ENCODE results near the gene SENP5. TPM values are rescaled to one million over a fixed set of nuclear protein-coding genes. Genes with fewer than 3 reads are reported as not detected.

Gene SENP5
- polyA plus RNA-seq, 2 donors, result 5.7 to 8.4 TPM

- Histone ChIP-seq H3K36me3 (ENCODE audit: control insufficient read depth in 2 of 2, insufficient read depth in 2 of 2, low read length in 1 of 2) (no peaks in the 10 kb centered on the region), H3K27ac (ENCODE audit: low read depth in 2 of 2, low read length in 1 of 2) (no peak overlapping the region), H3K27me3 (ENCODE audit: control insufficient read depth in 1 of 2, insufficient read depth in 2 of 2, low read length in 2 of 2) (no peaks in the 10 kb centered on the region), H3K4me3 (ENCODE audit: low read depth in 1 of 2, low read length in 2 of 2) (no peak overlapping the region), H3K4me1 (ENCODE audit: control insufficient read depth in 2 of 2, insufficient read depth in 2 of 2, low read length in 1 of 2) (no peaks in the 10 kb centered on the region), H3K9me3 (ENCODE audit: control insufficient read depth in 2 of 2, insufficient read depth in 1 of 2, low read depth in 1 of 2, low read length in 1 of 2) (no peaks in the 10 kb centered on the region)
- 86 to 90% methylated on average over 2 of the region's 2 CpGs for WGBS, 2 donors
Measured at GRCh38 chr3:196875258-196875657, 7.5 kb downstream of the SENP5 start.

GRCh38 chr3:196883361-196883760 lies 15.6 kb downstream of the SENP5 start:
- Histone ChIP-seq H3K36me3 (ENCODE audit: control insufficient read depth in 2 of 2, insufficient read depth in 2 of 2, low read length in 1 of 2) (peaks cover 4 to 6% of the 10 kb centered on the region in 2 donors), H3K4me3 (ENCODE audit: low read depth in 1 of 2, low read length in 2 of 2) (no peak overlapping the region), H3K27me3 (ENCODE audit: control insufficient read depth in 1 of 2, insufficient read depth in 2 of 2, low read length in 2 of 2) (no peaks in the 10 kb centered on the region), H3K9me3 (ENCODE audit: control insufficient read depth in 2 of 2, insufficient read depth in 1 of 2, low read depth in 1 of 2, low read length in 1 of 2) (no peaks in the 10 kb centered on the region), H3K4me1 (ENCODE audit: control insufficient read depth in 2 of 2, insufficient read depth in 2 of 2, low read length in 1 of 2) (no peaks in the 10 kb centered on the region), H3K27ac (ENCODE audit: low read depth in 2 of 2, low read length in 1 of 2) (no peak overlapping the region)
- WGBS, 2 donors, result 75 to 85% methylated on average over 4 of the region's 4 CpGs

GRCh38 chr3:196886144-196886543 lies 18.4 kb downstream of the SENP5 start:
- Histone ChIP-seq H3K36me3 (ENCODE audit: control insufficient read depth in 2 of 2, insufficient read depth in 2 of 2, low read length in 1 of 2) (peaks cover 4 to 6% of the 10 kb centered on the region in 2 donors), H3K9me3 (ENCODE audit: control insufficient read depth in 2 of 2, insufficient read depth in 1 of 2, low read depth in 1 of 2, low read length in 1 of 2) (no peaks in the 10 kb centered on the region)
- WGBS, 2 donors, result 52 to 61% methylated on average over 4 of the region's 4 CpGs

GRCh38 chr3:196889844-196890708 lies 22.4 kb downstream of the SENP5 start:
- Histone ChIP-seq H3K9me3 (ENCODE audit: control insufficient read depth in 2 of 2, insufficient read depth in 1 of 2, low read depth in 1 of 2, low read length in 1 of 2) (no peaks in the 10 kb centered on the region), H3K4me1 (ENCODE audit: control insufficient read depth in 2 of 2, insufficient read depth in 2 of 2, low read length in 1 of 2) (no peaks in the 10 kb centered on the region)

More at GRCh38 chr3:196886144-196886543, 18.4 kb downstream of the SENP5 start:
- H3K4me1 ChIP-seq (ENCODE audit: control insufficient read depth in 2 of 2, insufficient read depth in 2 of 2, low read length in 1 of 2), result no peaks in the 10 kb centered on the region
- H3K27me3 ChIP-seq (ENCODE audit: control insufficient read depth in 1 of 2, insufficient read depth in 2 of 2, low read length in 2 of 2), result no peaks in the 10 kb centered on the region
- H3K27ac ChIP-seq (ENCODE audit: low read depth in 2 of 2, low read length in 1 of 2), result no peak overlapping the region
- H3K4me3 ChIP-seq (ENCODE audit: low read depth in 1 of 2, low read length in 2 of 2), result no peak overlapping the region

GRCh38 chr3:196894557-196895295 lies 27.0 kb downstream of the SENP5 start:
- H3K27me3 ChIP-seq (ENCODE audit: control insufficient read depth in 1 of 2, insufficient read depth in 2 of 2, low read length in 2 of 2), result no peaks in the 10 kb centered on the region
- H3K9me3 ChIP-seq (ENCODE audit: control insufficient read depth in 2 of 2, insufficient read depth in 1 of 2, low read depth in 1 of 2, low read length in 1 of 2), result no peaks in the 10 kb centered on the region
- WGBS, 2 donors, result 94 to 96% methylated on average over 13 of the region's 13 CpGs
- H3K4me1 ChIP-seq (ENCODE audit: control insufficient read depth in 2 of 2, insufficient read depth in 2 of 2, low read length in 1 of 2), result no peaks in the 10 kb centered on the region
- no peak overlapping the region for H3K27ac ChIP-seq (ENCODE audit: low read depth in 2 of 2, low read length in 1 of 2)
- no peak overlapping the region for H3K4me3 ChIP-seq (ENCODE audit: low read depth in 1 of 2, low read length in 2 of 2)
- H3K36me3 ChIP-seq (ENCODE audit: control insufficient read depth in 2 of 2, insufficient read depth in 2 of 2, low read length in 1 of 2), result no peaks in the 10 kb centered on the region

More at GRCh38 chr3:196889844-196890708, 22.4 kb downstream of the SENP5 start:
- H3K4me3 ChIP-seq (ENCODE audit: low read depth in 1 of 2, low read length in 2 of 2), result no peak overlapping the region
- 86 to 91% methylated on average over 6 of the region's 6 CpGs for WGBS, 2 donors
- no peak overlapping the region for H3K27ac ChIP-seq (ENCODE audit: low read depth in 2 of 2, low read length in 1 of 2)
- no peaks in the 10 kb centered on the region for H3K27me3 ChIP-seq (ENCODE audit: control insufficient read depth in 1 of 2, insufficient read depth in 2 of 2, low read length in 2 of 2)
- peaks cover 4 to 6% of the 10 kb centered on the region in 2 donors for H3K36me3 ChIP-seq (ENCODE audit: control insufficient read depth in 2 of 2, insufficient read depth in 2 of 2, low read length in 1 of 2)

- no peaks in the 10 kb centered on the region for H3K4me1 ChIP-seq (ENCODE audit: control insufficient read depth in 2 of 2, insufficient read depth in 2 of 2, low read length in 1 of 2)
- H3K4me3 ChIP-seq (ENCODE audit: low read depth in 1 of 2, low read length in 2 of 2), result no peak overlapping the region
- no peaks in the 10 kb centered on the region for H3K9me3 ChIP-seq (ENCODE audit: control insufficient read depth in 2 of 2, insufficient read depth in 1 of 2, low read depth in 1 of 2, low read length in 1 of 2)
- no peaks in the 10 kb centered on the region for H3K27me3 ChIP-seq (ENCODE audit: control insufficient read depth in 1 of 2, insufficient read depth in 2 of 2, low read length in 2 of 2)
- WGBS, 2 donors, result 97% methylated on average over 6 of the region's 6 CpGs
- H3K36me3 ChIP-seq (ENCODE audit: control insufficient read depth in 2 of 2, insufficient read depth in 2 of 2, low read length in 1 of 2), result no peaks in the 10 kb centered on the region
- H3K27ac ChIP-seq (ENCODE audit: low read depth in 2 of 2, low read length in 1 of 2), result no peak overlapping the region
Measured at GRCh38 chr3:196896229-196896628, 28.5 kb downstream of the SENP5 start.

- H3K36me3 ChIP-seq (ENCODE audit: control insufficient read depth in 2 of 2, insufficient read depth in 2 of 2, low read length in 1 of 2), result peaks cover 3 to 14% of the 10 kb centered on the region in 2 donors
- no peaks in the 10 kb centered on the region for H3K9me3 ChIP-seq (ENCODE audit: control insufficient read depth in 2 of 2, insufficient read depth in 1 of 2, low read depth in 1 of 2, low read length in 1 of 2)
- no peak overlapping the region for H3K4me3 ChIP-seq (ENCODE audit: low read depth in 1 of 2, low read length in 2 of 2)
- H3K27ac ChIP-seq (ENCODE audit: low read depth in 2 of 2, low read length in 1 of 2), result no peak overlapping the region
- no peaks in the 10 kb centered on the region for H3K4me1 ChIP-seq (ENCODE audit: control insufficient read depth in 2 of 2, insufficient read depth in 2 of 2, low read length in 1 of 2)
- WGBS, 2 donors, result 85% methylated on average over 1 of the region's 1 CpG
- no peaks in the 10 kb centered on the region for H3K27me3 ChIP-seq (ENCODE audit: control insufficient read depth in 1 of 2, insufficient read depth in 2 of 2, low read length in 2 of 2)
Measured at GRCh38 chr3:196901768-196902167, 34.0 kb downstream of the SENP5 start.

GRCh38 chr3:196902296-196902695 lies 34.6 kb downstream of the SENP5 start:
- peaks cover 3 to 14% of the 10 kb centered on the region in 2 donors for H3K36me3 ChIP-seq (ENCODE audit: control insufficient read depth in 2 of 2, insufficient read depth in 2 of 2, low read length in 1 of 2)
- H3K27me3 ChIP-seq (ENCODE audit: control insufficient read depth in 1 of 2, insufficient read depth in 2 of 2, low read length in 2 of 2), result no peaks in the 10 kb centered on the region
- H3K4me3 ChIP-seq (ENCODE audit: low read depth in 1 of 2, low read length in 2 of 2), result no peak overlapping the region
- no peaks in the 10 kb centered on the region for H3K4me1 ChIP-seq (ENCODE audit: control insufficient read depth in 2 of 2, insufficient read depth in 2 of 2, low read length in 1 of 2)
- H3K27ac ChIP-seq (ENCODE audit: low read depth in 2 of 2, low read length in 1 of 2), result no peak overlapping the region
- WGBS, 2 donors, result 85 to 86% methylated on average over 1 of the region's 1 CpG
- no peaks in the 10 kb centered on the region for H3K9me3 ChIP-seq (ENCODE audit: control insufficient read depth in 2 of 2, insufficient read depth in 1 of 2, low read depth in 1 of 2, low read length in 1 of 2)

- no peaks in the 10 kb centered on the region for H3K9me3 ChIP-seq (ENCODE audit: control insufficient read depth in 2 of 2, insufficient read depth in 1 of 2, low read depth in 1 of 2, low read length in 1 of 2)
- no peaks in the 10 kb centered on the region for H3K27me3 ChIP-seq (ENCODE audit: control insufficient read depth in 1 of 2, insufficient read depth in 2 of 2, low read length in 2 of 2)
- H3K4me3 ChIP-seq (ENCODE audit: low read depth in 1 of 2, low read length in 2 of 2), result no peak overlapping the region
- no peaks in the 10 kb centered on the region for H3K4me1 ChIP-seq (ENCODE audit: control insufficient read depth in 2 of 2, insufficient read depth in 2 of 2, low read length in 1 of 2)
- peaks cover 3 to 14% of the 10 kb centered on the region in 2 donors for H3K36me3 ChIP-seq (ENCODE audit: control insufficient read depth in 2 of 2, insufficient read depth in 2 of 2, low read length in 1 of 2)
- WGBS, 2 donors, result 97 to 98% methylated on average over 2 of the region's 2 CpGs
- H3K27ac ChIP-seq (ENCODE audit: low read depth in 2 of 2, low read length in 1 of 2), result no peak overlapping the region
Measured at GRCh38 chr3:196903740-196904139, 36.0 kb downstream of the SENP5 start.
